GM23338 (cell line): ENCODE results near the gene TRA2B. TPM values are rescaled to one million over a fixed set of nuclear protein-coding genes. Genes with fewer than 3 reads are reported as not detected.
A peak's percentile ranks its signal among the peaks of the same experiment; 100 is the strongest.

ENCODE experiments used
- ATAC-seq: fragments of 200-7000 bp; cut with Tn5 transposase; 3 replicates; pipeline ENCODE4 v1.9.1; 2020
- DNase-seq: peaks from one replicate; pipeline ENCODE4 v3.0.0-alpha.2; 2015; ENCODE audit warnings: low spot score
- H2AFZ ChIP-seq: fragments of 200-600 bp; sonication (generic); 2 replicates; pipeline ENCODE4 v1.8.0; 2016; ENCODE audit warnings: antibody characterized with exemption, mild to moderate bottlenecking, moderate library complexity
- H3F3A ChIP-seq: fragments of 200-600 bp; sonication (generic); replicated peaks from 2 replicates; pipeline ENCODE4 v1.8.0; 2017; ENCODE audit warnings: antibody characterized with exemption, mixed run types, low read depth
- H3K27ac ChIP-seq: fragments of 200-600 bp; sonication (generic); 2 replicates; pipeline ENCODE4 v1.6.1; 2016; ENCODE audit warnings: low read depth
- H3K27me3 ChIP-seq: fragments of 200-600 bp; sonication (generic); 2 replicates; pipeline ENCODE4 v1.8.0; 2016; ENCODE audit warnings: mild to moderate bottlenecking, mixed run types, moderate library complexity; ENCODE audit not compliant: insufficient read depth
- H3K36me3 ChIP-seq: fragments of 200-600 bp; sonication (generic); 2 replicates; pipeline ENCODE4 v1.8.0; 2016; ENCODE audit warnings: mild to moderate bottlenecking; ENCODE audit not compliant: insufficient read depth
- H3K4me1 ChIP-seq: fragments of 200-600 bp; sonication (generic); 2 replicates; pipeline ENCODE4 v1.8.0; 2016; ENCODE audit warnings: mild to moderate bottlenecking, moderate library complexity; ENCODE audit not compliant: insufficient read depth
- H3K4me2 ChIP-seq: fragments of 200-600 bp; sonication (generic); 2 replicates; pipeline ENCODE4 v1.7.1; 2017; ENCODE audit warnings: mixed run types
- H3K4me3 ChIP-seq: fragments of 200-600 bp; sonication (generic); 2 replicates; pipeline ENCODE4 v1.6.1; 2016; ENCODE audit warnings: mixed run types
- H3K79me2 ChIP-seq: fragments of 200-600 bp; sonication (generic); replicated peaks from 2 replicates; pipeline ENCODE4 v1.8.0; 2017; ENCODE audit warnings: mild to moderate bottlenecking; ENCODE audit not compliant: insufficient read depth
- H3K9me2 ChIP-seq: fragments of 200-600 bp; sonication (generic); 2 replicates; pipeline ENCODE4 v1.8.0; 2017; ENCODE audit not compliant: insufficient read depth
- H4K20me1 ChIP-seq: fragments of 200-600 bp; sonication (generic); replicated peaks from 2 replicates; pipeline ENCODE4 v1.8.0; 2017; ENCODE audit warnings: mild to moderate bottlenecking; ENCODE audit not compliant: insufficient read depth
- H3K27ac Mint-ChIP-seq: 2 replicates; pipeline ENCODE4 v1.8.0; 2020; ENCODE audit warnings: inconsistent platforms, mild to moderate bottlenecking, moderate library complexity, mixed read lengths
- H3K27me3 Mint-ChIP-seq: 3 replicates; pipeline ENCODE4 v1.8.0; 2022; ENCODE audit warnings: low read depth, mild to moderate bottlenecking, moderate library complexity, mixed read lengths, inconsistent platforms; ENCODE audit not compliant: insufficient read depth, poor library complexity
- H3K36me3 Mint-ChIP-seq: 3 replicates; pipeline ENCODE4 v1.8.0; 2021; ENCODE audit warnings: low read depth, mild to moderate bottlenecking, inconsistent platforms, moderate library complexity, mixed read lengths
- H3K4me1 Mint-ChIP-seq: 3 replicates; pipeline ENCODE4 v1.8.0; 2020; ENCODE audit warnings: mild to moderate bottlenecking, inconsistent platforms, mixed read lengths
- H3K4me3 Mint-ChIP-seq: 3 replicates; pipeline ENCODE4 v1.8.0; 2021; ENCODE audit warnings: moderate library complexity, mild to moderate bottlenecking, inconsistent platforms, mixed read lengths
- H3K9me3 Mint-ChIP-seq: 3 replicates; pipeline ENCODE4 v1.8.0; 2020; ENCODE audit warnings: moderate library complexity, mild to moderate bottlenecking, inconsistent platforms, mixed read lengths
- CREB1 ChIP-seq: fragments of 250-450 bp; sonication (Bioruptor Pico); IDR thresholded peaks from 2 replicates; pipeline ENCODE4 v1.5.0; 2020; ENCODE audit warnings: low read depth, mild to moderate bottlenecking, moderate library complexity
- EZH2 ChIP-seq: fragments of 200-600 bp; sonication (generic); IDR thresholded peaks from one replicate; pipeline ENCODE4 v1.8.0; 2017; ENCODE audit warnings: antibody characterized with exemption, mild to moderate bottlenecking, low read depth; ENCODE audit not compliant: unreplicated experiment
- EZH2phosphoT487 ChIP-seq: fragments of 200-600 bp; sonication (generic); IDR thresholded peaks from one replicate; pipeline ENCODE4 v1.8.1; 2018; ENCODE audit warnings: antibody characterized with exemption; ENCODE audit not compliant: unreplicated experiment
- JUNB ChIP-seq: IDR thresholded peaks from one replicate; pipeline ENCODE4 v1.6.1; 2016; ENCODE audit warnings: antibody characterized with exemption; ENCODE audit not compliant: unreplicated experiment
- NANOG ChIP-seq: IDR thresholded peaks from 2 replicates; pipeline ENCODE4 v1.6.1; 2016; ENCODE audit warnings: antibody characterized with exemption, borderline replicate concordance
- POLR2AphosphoS5 ChIP-seq: IDR thresholded peaks from 2 replicates; pipeline ENCODE4 v1.6.1; 2016; ENCODE audit warnings: antibody characterized with exemption, low read depth
- STAT1 ChIP-seq: IDR thresholded peaks from one replicate; pipeline ENCODE4 v1.6.1; 2016; ENCODE audit warnings: antibody characterized with exemption; ENCODE audit not compliant: unreplicated experiment
- ZNF114 ChIP-seq: fragments of 250-450 bp; sonication (Bioruptor Pico); IDR thresholded peaks from 2 replicates; pipeline ENCODE4 v1.5.0; 2020; ENCODE audit warnings: mild to moderate bottlenecking, moderate library complexity
- ZNF331 ChIP-seq: fragments of 250-450 bp; sonication (Bioruptor Pico); IDR thresholded peaks from 2 replicates; pipeline ENCODE4 v1.5.0; 2020; ENCODE audit warnings: low read depth, mild to moderate bottlenecking, moderate library complexity
- polyA plus RNA-seq: library from polyadenylated mRNA; unstranded; fragments of >200 nt; fragmentation: Nextera tagmentation; extraction: Ambion mirVana; gene quantifications from 2 replicates; pipeline ENCODE4 v1.2.1, GENCODE V29; 2016
- total RNA-seq: library from RNA; depleted of rRNA; stranded (reverse); fragments of >200 nt; shearing (Covaris generic); gene quantifications from 2 replicates; pipeline ENCODE4 v1.2.3, GENCODE V29; 2014
- TF ChIP-seq, protein P1 (sequence below): fragments of 250-450 bp; sonication (Bioruptor Pico); IDR thresholded peaks from 2 replicates; pipeline ENCODE4 v1.5.0; 2020; ENCODE audit warnings: mild to moderate bottlenecking, moderate library complexity
- TF ChIP-seq, protein P2 (sequence below), 2 experiments: fragments of 200-600 bp in 1 of 2; sonication (generic) in 1 of 2; conservative IDR thresholded peaks; 2 replicates each; pipeline versions ENCODE4 v1.5.1 to v1.6.1; 2016 to 2017; ENCODE audit warnings: antibody characterized with exemption in 2 of 2, low read depth in 2 of 2, mild to moderate bottlenecking in 2 of 2, moderate library complexity in 1 of 2
- TF ChIP-seq, protein P3 (sequence below): IDR thresholded peaks from one replicate; pipeline ENCODE4 v1.6.1; 2018; ENCODE audit warnings: antibody characterized with exemption; ENCODE audit not compliant: unreplicated experiment
- TF ChIP-seq, protein P4 (sequence below): IDR thresholded peaks from 2 replicates; pipeline ENCODE4 v1.6.1; 2016; ENCODE audit warnings: antibody characterized with exemption

The TRA2B gene
- total and polyA plus RNA-seq, 2 experiments from 2014 or later: 360 to 602 TPM

DNA sequence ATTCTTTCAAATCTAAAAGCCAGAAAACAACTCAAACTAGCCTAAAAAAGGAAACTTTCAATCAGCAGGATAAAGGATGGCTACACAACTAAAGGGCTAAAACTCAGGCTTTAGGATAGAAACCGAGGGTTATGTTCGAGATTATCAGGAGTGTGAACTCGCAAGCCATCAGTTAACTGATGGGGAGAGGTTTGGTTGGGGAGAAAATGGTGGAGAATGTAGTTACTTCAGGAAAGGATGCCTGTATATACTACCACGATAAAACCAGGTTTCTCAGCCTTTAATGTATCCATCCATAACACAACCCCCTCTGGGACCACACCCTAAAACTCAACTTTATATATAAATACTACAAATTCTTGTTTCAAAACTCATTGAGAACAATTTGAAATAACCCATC is 22.2 kb downstream of the TRA2B start:
- no peak for ATAC-seq
- H3K27ac ChIP-seq: peak overlapping the region; percentile 20; the same call in 1 of the 2 replicates

More for the DNA sequence above, 22.2 kb downstream of the TRA2B start:
- Histone ChIP-seq H2AFZ (no peak overlapping the region), H3K27me3 (no peaks in the 10 kb centered on the region), H3F3A (peaks cover 54% of the 10 kb centered on the region), H4K20me1 (peaks cover 42% of the 10 kb centered on the region), H3K79me2 (peaks cover 45% of the 10 kb centered on the region), H3K9me2 (no peaks in the 10 kb centered on the region), H3K4me3 (no peak overlapping the region), H3K4me2 (no peak overlapping the region), H3K36me3 (peaks cover 51% of the 10 kb centered on the region), H3K4me1 (no peaks in the 10 kb centered on the region)
- DNase-seq: no peak
- Mint-ChIP-seq H3K27me3 (peaks cover 29% of the 10 kb centered on the region), H3K4me1 (peaks cover 3% of the 10 kb centered on the region), H3K36me3 (peaks cover 72% of the 10 kb centered on the region), H3K9me3 (peaks cover 2% of the 10 kb centered on the region; the same call in 1 of the 3 replicates), H3K27ac (peak overlapping the region; percentile 68; the same call in 1 of the 2 replicates), H3K4me3 (no peak overlapping the region; the same call in 2 of the 3 replicates)
- no peak for TF ChIP-seq STAT1
- TF ChIP-seq CREB1 (CRISPR knock-in tag): no peak
- no peak for TF ChIP-seq EZH2phosphoT487
- TF ChIP-seq JUNB: no peak
- TF ChIP-seq, protein P1, sequence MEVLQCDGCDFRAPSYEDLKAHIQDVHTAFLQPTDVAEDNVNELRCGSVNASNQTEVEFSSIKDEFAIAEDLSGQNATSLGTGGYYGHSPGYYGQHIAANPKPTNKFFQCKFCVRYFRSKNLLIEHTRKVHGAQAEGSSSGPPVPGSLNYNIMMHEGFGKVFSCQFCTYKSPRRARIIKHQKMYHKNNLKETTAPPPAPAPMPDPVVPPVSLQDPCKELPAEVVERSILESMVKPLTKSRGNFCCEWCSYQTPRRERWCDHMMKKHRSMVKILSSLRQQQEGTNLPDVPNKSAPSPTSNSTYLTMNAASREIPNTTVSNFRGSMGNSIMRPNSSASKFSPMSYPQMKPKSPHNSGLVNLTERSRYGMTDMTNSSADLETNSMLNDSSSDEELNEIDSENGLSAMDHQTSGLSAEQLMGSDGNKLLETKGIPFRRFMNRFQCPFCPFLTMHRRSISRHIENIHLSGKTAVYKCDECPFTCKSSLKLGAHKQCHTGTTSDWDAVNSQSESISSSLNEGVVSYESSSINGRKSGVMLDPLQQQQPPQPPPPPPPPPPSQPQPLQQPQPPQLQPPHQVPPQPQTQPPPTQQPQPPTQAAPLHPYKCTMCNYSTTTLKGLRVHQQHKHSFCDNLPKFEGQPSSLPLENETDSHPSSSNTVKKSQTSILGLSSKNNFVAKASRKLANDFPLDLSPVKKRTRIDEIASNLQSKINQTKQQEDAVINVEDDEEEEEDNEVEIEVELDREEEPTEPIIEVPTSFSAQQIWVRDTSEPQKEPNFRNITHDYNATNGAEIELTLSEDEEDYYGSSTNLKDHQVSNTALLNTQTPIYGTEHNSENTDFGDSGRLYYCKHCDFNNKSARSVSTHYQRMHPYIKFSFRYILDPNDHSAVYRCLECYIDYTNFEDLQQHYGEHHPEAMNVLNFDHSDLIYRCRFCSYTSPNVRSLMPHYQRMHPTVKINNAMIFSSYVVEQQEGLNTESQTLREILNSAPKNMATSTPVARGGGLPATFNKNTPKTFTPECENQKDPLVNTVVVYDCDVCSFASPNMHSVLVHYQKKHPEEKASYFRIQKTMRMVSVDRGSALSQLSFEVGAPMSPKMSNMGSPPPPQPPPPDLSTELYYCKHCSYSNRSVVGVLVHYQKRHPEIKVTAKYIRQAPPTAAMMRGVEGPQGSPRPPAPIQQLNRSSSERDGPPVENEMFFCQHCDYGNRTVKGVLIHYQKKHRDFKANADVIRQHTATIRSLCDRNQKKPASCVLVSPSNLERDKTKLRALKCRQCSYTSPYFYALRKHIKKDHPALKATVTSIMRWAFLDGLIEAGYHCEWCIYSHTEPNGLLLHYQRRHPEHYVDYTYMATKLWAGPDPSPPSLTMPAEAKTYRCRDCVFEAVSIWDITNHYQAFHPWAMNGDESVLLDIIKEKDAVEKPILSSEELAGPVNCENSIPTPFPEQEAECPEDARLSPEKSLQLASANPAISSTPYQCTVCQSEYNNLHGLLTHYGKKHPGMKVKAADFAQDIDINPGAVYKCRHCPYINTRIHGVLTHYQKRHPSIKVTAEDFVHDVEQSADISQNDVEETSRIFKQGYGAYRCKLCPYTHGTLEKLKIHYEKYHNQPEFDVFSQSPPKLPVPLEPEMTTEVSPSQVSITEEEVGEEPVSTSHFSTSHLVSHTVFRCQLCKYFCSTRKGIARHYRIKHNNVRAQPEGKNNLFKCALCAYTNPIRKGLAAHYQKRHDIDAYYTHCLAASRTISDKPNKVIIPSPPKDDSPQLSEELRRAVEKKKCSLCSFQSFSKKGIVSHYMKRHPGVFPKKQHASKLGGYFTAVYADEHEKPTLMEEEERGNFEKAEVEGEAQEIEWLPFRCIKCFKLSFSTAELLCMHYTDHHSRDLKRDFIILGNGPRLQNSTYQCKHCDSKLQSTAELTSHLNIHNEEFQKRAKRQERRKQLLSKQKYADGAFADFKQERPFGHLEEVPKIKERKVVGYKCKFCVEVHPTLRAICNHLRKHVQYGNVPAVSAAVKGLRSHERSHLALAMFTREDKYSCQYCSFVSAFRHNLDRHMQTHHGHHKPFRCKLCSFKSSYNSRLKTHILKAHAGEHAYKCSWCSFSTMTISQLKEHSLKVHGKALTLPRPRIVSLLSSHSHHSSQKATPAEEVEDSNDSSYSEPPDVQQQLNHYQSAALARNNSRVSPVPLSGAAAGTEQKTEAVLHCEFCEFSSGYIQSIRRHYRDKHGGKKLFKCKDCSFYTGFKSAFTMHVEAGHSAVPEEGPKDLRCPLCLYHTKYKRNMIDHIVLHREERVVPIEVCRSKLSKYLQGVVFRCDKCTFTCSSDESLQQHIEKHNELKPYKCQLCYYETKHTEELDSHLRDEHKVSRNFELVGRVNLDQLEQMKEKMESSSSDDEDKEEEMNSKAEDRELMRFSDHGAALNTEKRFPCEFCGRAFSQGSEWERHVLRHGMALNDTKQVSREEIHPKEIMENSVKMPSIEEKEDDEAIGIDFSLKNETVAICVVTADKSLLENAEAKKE (CRISPR knock-in tag): no peak
- TF ChIP-seq, protein P2, sequence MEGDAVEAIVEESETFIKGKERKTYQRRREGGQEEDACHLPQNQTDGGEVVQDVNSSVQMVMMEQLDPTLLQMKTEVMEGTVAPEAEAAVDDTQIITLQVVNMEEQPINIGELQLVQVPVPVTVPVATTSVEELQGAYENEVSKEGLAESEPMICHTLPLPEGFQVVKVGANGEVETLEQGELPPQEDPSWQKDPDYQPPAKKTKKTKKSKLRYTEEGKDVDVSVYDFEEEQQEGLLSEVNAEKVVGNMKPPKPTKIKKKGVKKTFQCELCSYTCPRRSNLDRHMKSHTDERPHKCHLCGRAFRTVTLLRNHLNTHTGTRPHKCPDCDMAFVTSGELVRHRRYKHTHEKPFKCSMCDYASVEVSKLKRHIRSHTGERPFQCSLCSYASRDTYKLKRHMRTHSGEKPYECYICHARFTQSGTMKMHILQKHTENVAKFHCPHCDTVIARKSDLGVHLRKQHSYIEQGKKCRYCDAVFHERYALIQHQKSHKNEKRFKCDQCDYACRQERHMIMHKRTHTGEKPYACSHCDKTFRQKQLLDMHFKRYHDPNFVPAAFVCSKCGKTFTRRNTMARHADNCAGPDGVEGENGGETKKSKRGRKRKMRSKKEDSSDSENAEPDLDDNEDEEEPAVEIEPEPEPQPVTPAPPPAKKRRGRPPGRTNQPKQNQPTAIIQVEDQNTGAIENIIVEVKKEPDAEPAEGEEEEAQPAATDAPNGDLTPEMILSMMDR (conservative IDR thresholded peaks at IDR 0.05; ENCODE audit: low read depth in 2 of 2): no peak
- no peak for TF ChIP-seq EZH2
- TF ChIP-seq, protein P3, sequence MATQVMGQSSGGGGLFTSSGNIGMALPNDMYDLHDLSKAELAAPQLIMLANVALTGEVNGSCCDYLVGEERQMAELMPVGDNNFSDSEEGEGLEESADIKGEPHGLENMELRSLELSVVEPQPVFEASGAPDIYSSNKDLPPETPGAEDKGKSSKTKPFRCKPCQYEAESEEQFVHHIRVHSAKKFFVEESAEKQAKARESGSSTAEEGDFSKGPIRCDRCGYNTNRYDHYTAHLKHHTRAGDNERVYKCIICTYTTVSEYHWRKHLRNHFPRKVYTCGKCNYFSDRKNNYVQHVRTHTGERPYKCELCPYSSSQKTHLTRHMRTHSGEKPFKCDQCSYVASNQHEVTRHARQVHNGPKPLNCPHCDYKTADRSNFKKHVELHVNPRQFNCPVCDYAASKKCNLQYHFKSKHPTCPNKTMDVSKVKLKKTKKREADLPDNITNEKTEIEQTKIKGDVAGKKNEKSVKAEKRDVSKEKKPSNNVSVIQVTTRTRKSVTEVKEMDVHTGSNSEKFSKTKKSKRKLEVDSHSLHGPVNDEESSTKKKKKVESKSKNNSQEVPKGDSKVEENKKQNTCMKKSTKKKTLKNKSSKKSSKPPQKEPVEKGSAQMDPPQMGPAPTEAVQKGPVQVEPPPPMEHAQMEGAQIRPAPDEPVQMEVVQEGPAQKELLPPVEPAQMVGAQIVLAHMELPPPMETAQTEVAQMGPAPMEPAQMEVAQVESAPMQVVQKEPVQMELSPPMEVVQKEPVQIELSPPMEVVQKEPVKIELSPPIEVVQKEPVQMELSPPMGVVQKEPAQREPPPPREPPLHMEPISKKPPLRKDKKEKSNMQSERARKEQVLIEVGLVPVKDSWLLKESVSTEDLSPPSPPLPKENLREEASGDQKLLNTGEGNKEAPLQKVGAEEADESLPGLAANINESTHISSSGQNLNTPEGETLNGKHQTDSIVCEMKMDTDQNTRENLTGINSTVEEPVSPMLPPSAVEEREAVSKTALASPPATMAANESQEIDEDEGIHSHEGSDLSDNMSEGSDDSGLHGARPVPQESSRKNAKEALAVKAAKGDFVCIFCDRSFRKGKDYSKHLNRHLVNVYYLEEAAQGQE: no peak
- TF ChIP-seq ZNF331 (CRISPR knock-in tag): no peak
- no peak for TF ChIP-seq POLR2AphosphoS5
- TF ChIP-seq, protein P4, sequence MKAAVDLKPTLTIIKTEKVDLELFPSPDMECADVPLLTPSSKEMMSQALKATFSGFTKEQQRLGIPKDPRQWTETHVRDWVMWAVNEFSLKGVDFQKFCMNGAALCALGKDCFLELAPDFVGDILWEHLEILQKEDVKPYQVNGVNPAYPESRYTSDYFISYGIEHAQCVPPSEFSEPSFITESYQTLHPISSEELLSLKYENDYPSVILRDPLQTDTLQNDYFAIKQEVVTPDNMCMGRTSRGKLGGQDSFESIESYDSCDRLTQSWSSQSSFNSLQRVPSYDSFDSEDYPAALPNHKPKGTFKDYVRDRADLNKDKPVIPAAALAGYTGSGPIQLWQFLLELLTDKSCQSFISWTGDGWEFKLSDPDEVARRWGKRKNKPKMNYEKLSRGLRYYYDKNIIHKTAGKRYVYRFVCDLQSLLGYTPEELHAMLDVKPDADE: no peak
- no peak for TF ChIP-seq ZNF114 (CRISPR knock-in tag)
- TF ChIP-seq NANOG: no peak
